HepG2 (cell line): ENCODE results near the gene XKR7. TPM values are rescaled to one million over a fixed set of nuclear protein-coding genes. Genes with fewer than 3 reads are reported as not detected.

Source experiments
- FOXA3 ChIP-seq: IDR thresholded peaks from 2 replicates; pipeline ENCODE4 v1.6.1; 2016; ENCODE audit warnings: missing genetic modification reagents, missing compliant biosample characterization
- FOXC1 ChIP-seq: sonication (generic); formaldehyde crosslinking; IDR thresholded peaks from 2 replicates; pipeline ENCODE4 v1.8.0; 2022; ENCODE audit warnings: mild to moderate bottlenecking, missing genetic modification reagents, borderline replicate concordance
- GTF3A ChIP-seq: sonication (generic); formaldehyde crosslinking; conservative IDR thresholded peaks from 2 replicates; pipeline ENCODE4 v1.4.0; 2020; ENCODE audit warnings: mild to moderate bottlenecking, missing genetic modification reagents
- PHF21A ChIP-seq: sonication (generic); formaldehyde crosslinking; IDR thresholded peaks from 2 replicates; pipeline ENCODE4 v1.5.0; 2020; ENCODE audit warnings: mild to moderate bottlenecking, missing genetic modification reagents
- RFX5 ChIP-seq: IDR thresholded peaks from 2 replicates; pipeline ENCODE4 v1.6.1; 2011; ENCODE audit warnings: low read depth, low read length, improper control_type of control experiment
- STAG1 ChIP-seq: sonication (generic); formaldehyde crosslinking; IDR thresholded peaks from 2 replicates; pipeline ENCODE4 v1.4.0; 2020; ENCODE audit warnings: missing genetic modification reagents
- ZMYM4 ChIP-seq: sonication (generic); formaldehyde crosslinking; IDR thresholded peaks from 2 replicates; pipeline ENCODE4 v1.8.1; 2023; ENCODE audit warnings: mild to moderate bottlenecking, missing genetic modification reagents
- ZNF33A ChIP-seq: sonication (generic); formaldehyde crosslinking; IDR thresholded peaks from 2 replicates; pipeline ENCODE4 v1.5.1; 2020; ENCODE audit warnings: missing genetic modification reagents, mild to moderate bottlenecking, moderate library complexity, borderline replicate concordance
- polyA plus RNA-seq, 8 experiments: library from polyadenylated mRNA; depleted of rRNA in 3 of 8; stranded (reverse) in 7 of 8; unstranded in 1 of 8; fragments of >200 nt; fragmentation: Illumina TruSeq in 4 of 8; extraction: Trizol in 4 of 8; gene quantifications; 2 replicates each; pipeline versions ENCODE4 v1.2.1 to v1.2.3, GENCODE V29; 2011 to 2016; ENCODE audit warnings: low read depth in 4 of 8, missing spikeins in 1 of 8, mixed read lengths in 1 of 8; ENCODE audit not compliant: insufficient read depth in 1 of 8
- total RNA-seq, 5 experiments: library from RNA; depleted of rRNA; stranded (reverse); fragments of >200 nt; fragmentation: Illumina TruSeq; extraction: Trizol; gene quantifications; 2 replicates each; pipeline ENCODE4 v1.2.3, GENCODE V29; 2016; ENCODE audit warnings: low read depth in 1 of 5
- TF ChIP-seq, protein P1 (sequence below): sonication (generic); formaldehyde crosslinking; IDR thresholded peaks from 2 replicates; pipeline ENCODE4 v1.9.0; 2022; ENCODE audit warnings: missing genetic modification reagents, mild to moderate bottlenecking, borderline replicate concordance
- TF ChIP-seq, protein P2 (sequence below): sonication (generic); formaldehyde crosslinking; IDR thresholded peaks from 2 replicates; pipeline ENCODE4 v1.4.0; 2020; ENCODE audit warnings: mild to moderate bottlenecking, missing genetic modification reagents
- TF ChIP-seq, protein P3 (sequence below): IDR thresholded peaks from 2 replicates; pipeline ENCODE4 v1.6.1; 2016; ENCODE audit warnings: low read depth, borderline replicate concordance
- TF ChIP-seq, protein P4 (sequence below): sonication (generic); formaldehyde crosslinking; IDR thresholded peaks from 2 replicates; pipeline ENCODE4 v1.4.0; 2020; ENCODE audit warnings: mild to moderate bottlenecking, missing genetic modification reagents

The XKR7 gene
- total and polyA plus RNA-seq, 2 of the 13 experiments (the other 11 are each of a cell fraction or from before 2014, with no cell fraction given) = not detected

DNA sequence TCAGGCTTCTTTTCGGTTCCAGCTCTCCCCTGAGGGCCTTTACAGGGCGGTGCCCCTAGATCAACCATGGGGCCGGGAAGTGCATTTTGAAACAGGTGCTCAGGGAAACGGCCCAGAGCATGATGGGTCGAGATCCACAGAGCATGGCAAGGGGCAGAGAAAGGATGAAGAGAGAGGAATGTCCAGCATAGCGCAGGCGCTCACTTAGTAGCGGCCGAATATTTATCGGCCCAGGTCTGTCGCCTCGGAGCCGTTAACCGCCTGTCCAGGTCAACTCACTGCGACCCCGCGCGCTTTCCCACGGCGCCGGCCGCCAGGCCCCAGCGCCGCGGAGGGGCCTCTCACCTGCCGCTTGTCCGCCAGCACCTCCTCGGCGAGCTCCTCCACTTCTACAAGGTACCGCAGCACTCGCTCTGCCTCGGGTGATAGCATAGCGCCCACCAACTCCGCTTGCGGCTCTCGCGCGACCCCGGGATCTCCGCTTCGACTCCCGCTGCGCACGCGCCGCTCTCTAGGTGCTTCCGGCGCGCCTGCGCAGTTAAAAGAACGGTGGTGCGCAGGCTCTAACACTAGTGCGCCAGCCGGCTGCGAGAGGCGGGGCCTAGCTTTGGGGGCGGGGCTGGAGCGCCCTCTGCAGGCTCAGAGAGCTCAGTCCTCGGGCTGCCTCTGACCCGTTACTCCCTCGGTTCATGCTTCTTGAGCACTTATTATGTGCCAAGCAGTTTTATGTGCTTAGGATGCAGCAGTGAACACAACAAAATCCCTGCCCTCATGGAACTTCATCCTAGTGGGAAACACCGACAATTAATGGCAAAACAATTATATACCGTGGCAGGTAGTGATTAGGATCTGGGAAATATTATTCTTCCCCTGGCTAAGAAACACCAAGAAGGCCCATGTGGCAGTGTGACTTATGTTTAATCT lies 16.2 kb upstream of the XKR7 start, which contains the start of gene PDRG1 (continued):
- no peak for TF ChIP-seq GTF3A
- TF ChIP-seq FOXC1 (CRISPR knock-in tag) = peak; percentile 97
- TF ChIP-seq ZMYM4 (CRISPR knock-in tag) = peak; percentile 98
- TF ChIP-seq, protein P1, sequence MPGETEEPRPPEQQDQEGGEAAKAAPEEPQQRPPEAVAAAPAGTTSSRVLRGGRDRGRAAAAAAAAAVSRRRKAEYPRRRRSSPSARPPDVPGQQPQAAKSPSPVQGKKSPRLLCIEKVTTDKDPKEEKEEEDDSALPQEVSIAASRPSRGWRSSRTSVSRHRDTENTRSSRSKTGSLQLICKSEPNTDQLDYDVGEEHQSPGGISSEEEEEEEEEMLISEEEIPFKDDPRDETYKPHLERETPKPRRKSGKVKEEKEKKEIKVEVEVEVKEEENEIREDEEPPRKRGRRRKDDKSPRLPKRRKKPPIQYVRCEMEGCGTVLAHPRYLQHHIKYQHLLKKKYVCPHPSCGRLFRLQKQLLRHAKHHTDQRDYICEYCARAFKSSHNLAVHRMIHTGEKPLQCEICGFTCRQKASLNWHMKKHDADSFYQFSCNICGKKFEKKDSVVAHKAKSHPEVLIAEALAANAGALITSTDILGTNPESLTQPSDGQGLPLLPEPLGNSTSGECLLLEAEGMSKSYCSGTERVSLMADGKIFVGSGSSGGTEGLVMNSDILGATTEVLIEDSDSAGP = peak; percentile 95; the same call in 1 of the 2 replicates
- TF ChIP-seq, protein P2, sequence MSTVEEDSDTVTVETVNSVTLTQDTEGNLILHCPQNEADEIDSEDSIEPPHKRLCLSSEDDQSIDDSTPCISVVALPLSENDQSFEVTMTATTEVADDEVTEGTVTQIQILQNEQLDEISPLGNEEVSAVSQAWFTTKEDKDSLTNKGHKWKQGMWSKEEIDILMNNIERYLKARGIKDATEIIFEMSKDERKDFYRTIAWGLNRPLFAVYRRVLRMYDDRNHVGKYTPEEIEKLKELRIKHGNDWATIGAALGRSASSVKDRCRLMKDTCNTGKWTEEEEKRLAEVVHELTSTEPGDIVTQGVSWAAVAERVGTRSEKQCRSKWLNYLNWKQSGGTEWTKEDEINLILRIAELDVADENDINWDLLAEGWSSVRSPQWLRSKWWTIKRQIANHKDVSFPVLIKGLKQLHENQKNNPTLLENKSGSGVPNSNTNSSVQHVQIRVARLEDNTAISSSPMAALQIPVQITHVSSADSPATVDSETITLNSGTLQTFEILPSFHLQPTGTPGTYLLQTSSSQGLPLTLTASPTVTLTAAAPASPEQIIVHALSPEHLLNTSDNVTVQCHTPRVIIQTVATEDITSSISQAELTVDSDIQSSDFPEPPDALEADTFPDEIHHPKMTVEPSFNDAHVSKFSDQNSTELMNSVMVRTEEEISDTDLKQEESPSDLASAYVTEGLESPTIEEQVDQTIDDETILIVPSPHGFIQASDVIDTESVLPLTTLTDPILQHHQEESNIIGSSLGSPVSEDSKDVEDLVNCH (CRISPR knock-in tag) = no peak
- TF ChIP-seq ZNF33A (CRISPR knock-in tag) = no peak
- TF ChIP-seq, protein P3, sequence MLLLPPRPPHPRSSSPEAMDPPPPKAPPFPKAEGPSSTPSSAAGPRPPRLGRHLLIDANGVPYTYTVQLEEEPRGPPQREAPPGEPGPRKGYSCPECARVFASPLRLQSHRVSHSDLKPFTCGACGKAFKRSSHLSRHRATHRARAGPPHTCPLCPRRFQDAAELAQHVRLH (CRISPR knock-in tag) = peak; percentile 99
- peak; percentile 46; the same call in 1 of the 2 replicates for TF ChIP-seq FOXA3
- TF ChIP-seq, protein P4, sequence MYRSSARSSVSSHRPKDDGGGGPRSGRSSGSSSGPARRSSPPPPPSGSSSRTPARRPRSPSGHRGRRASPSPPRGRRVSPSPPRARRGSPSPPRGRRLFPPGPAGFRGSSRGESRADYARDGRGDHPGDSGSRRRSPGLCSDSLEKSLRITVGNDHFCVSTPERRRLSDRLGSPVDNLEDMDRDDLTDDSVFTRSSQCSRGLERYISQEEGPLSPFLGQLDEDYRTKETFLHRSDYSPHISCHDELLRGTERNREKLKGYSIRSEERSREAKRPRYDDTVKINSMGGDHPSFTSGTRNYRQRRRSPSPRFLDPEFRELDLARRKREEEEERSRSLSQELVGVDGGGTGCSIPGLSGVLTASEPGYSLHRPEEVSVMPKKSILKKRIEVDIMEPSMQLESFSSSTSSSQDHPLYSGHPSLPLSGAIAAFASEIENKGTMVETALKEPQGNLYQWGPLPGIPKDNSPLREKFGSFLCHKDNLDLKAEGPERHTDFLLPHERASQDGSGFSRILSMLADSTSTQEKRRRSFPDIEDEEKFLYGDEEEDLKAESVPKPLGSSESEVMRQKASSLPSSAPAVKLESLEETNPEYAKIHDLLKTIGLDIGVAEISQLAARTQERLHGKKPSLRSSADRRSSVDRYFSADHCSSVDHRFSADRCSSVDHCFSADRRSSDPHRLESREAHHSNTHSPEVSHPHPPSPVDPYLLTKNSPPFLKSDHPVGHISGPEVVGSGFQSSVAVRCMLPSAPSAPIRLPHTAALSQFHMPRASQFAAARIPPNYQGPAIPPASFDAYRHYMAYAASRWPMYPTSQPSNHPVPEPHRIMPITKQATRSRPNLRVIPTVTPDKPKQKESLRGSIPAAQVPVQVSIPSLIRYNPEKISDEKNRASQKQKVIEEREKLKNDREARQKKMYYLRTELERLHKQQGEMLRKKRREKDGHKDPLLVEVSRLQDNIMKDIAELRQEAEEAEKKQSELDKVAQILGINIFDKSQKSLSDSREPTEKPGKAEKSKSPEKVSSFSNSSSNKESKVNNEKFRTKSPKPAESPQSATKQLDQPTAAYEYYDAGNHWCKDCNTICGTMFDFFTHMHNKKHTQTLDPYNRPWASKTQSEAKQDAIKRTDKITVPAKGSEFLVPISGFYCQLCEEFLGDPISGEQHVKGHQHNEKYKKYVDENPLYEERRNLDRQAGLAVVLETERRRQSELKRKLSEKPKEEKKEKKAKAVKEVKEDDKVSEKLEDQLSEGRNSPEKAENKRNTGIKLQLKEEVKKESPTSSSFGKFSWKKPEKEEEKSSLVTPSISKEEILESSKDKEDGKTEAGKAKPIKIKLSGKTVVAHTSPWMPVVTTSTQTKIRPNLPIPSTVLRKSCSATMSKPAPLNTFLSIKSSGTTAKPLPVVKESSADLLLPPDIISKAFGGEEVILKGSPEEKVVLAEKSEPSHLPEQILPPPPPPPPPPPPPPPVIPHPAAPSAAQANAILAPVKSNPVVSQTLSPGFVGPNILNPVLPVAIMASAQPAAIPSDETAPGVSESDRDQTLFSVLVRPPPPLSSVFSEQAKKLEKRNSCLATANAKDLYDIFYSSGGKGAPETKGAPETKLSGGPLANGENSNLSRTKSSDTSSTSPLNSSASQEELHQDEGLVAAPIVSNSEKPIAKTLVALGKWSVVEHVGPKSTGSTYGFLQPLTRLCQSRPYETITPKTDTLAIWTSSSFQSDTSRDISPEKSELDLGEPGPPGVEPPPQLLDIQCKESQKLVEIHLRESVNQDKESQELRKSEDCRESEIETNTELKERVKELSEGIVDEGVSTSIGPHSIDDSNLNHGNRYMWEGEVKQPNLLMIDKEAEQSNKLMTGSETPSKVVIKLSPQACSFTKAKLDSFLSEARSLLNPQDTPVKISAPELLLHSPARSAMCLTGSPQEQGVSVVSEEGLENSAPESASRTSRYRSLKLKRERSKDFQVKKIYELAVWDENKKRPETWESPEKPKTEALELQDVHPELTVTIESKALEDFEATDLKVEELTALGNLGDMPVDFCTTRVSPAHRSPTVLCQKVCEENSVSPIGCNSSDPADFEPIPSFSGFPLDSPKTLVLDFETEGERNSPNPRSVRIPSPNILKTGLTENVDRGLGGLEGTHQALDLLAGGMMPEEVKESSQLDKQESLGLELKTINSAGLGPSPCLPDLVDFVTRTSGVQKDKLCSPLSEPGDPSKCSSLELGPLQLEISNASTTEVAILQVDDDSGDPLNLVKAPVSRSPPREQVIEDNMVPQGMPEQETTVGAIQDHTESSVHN (CRISPR knock-in tag) = 0 out of 2 replicates have a peak, but pooled peaks have one; percentile 13
- peak; percentile 64; the same call in 1 of the 2 replicates for TF ChIP-seq PHF21A
- TF ChIP-seq RFX5 = peak; percentile 31; the same call in 1 of the 2 replicates
- peak; percentile 95 for TF ChIP-seq STAG1 (CRISPR knock-in tag)
